ENCODE results near the gene CCDC107.

DNA sequence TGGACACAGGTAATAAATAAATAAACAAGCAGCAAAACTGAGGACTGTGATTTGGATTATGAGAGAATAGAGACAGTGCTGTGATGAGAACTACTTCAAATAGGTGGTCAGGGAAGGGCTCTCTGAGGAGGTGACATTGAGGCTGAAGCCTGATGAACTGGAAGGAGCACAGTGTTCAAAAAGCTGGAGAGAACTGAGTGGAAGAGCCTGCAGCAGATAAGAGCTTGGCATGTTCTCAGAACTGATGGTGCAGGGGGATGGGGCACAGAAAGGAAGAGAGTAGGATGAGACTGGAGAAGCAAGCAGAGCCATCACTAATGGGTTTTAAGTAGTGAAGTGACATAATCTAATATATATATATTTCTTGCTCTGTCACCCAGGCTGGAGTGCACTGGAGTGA is 42.9 kb downstream of the CCDC107 start:
- TF ChIP-seq, protein P1, sequence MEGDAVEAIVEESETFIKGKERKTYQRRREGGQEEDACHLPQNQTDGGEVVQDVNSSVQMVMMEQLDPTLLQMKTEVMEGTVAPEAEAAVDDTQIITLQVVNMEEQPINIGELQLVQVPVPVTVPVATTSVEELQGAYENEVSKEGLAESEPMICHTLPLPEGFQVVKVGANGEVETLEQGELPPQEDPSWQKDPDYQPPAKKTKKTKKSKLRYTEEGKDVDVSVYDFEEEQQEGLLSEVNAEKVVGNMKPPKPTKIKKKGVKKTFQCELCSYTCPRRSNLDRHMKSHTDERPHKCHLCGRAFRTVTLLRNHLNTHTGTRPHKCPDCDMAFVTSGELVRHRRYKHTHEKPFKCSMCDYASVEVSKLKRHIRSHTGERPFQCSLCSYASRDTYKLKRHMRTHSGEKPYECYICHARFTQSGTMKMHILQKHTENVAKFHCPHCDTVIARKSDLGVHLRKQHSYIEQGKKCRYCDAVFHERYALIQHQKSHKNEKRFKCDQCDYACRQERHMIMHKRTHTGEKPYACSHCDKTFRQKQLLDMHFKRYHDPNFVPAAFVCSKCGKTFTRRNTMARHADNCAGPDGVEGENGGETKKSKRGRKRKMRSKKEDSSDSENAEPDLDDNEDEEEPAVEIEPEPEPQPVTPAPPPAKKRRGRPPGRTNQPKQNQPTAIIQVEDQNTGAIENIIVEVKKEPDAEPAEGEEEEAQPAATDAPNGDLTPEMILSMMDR (IDR thresholded peaks at IDR 0.05): no peak
- TF ChIP-seq POLR2A (IDR thresholded peaks at IDR 0.05): no peak
